GM12874 (cell line): Measurements from ENCODE around the gene TMEM191C.

ENCODE experiments used
- TF ChIP-seq, protein P1 (sequence below): IDR thresholded peaks from 2 replicates; pipeline ENCODE4 v1.5.1; 2011; ENCODE audit warnings: low read depth, mild to moderate bottlenecking, control low read depth, low read length, moderate library complexity; ENCODE audit not compliant: insufficient read depth

TMEM191C gene

DNA sequence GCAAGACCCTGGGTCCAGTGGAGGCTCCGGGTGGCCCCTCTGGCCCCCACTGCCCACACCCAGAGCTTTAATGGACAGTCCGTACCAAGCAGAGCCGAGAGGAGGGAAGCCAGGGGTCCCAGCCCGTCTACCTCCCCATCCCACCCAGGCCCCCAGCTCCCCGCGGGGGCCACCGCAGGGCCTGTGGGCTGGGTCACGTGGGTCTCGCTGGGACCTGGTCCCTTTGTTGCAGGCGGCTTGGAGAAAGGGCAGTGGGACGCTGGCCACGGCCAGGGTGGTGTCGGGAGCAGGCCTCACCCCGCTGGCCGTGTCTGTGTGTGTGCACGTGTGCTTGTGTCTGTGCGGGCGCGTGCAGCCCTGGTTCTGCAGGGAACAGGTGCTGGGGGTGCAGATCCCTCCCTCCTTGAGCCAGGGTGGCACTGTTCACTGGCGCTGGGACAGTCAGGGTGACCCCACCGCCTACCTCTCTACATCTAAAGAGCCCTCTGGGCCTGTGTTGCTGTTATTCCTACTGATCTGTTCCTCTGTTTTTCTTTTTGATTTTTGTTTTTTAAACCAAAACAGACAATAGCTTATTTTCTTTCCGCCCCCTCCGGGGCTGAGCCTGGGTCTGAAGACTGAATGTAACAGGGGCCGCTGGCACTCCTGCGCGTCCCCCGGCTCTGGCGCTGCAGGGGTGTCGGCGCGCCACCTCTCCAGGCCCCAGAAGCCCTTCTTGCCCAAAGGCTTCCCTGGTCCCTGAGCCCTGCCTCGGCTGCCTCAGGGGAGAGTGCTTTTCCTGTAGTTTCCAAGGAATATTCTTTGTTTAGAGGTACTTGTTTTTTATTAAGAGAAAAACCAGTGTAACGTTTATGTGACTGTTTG, 20.1 kb upstream of the TMEM191C start:
- TF ChIP-seq, protein P1, sequence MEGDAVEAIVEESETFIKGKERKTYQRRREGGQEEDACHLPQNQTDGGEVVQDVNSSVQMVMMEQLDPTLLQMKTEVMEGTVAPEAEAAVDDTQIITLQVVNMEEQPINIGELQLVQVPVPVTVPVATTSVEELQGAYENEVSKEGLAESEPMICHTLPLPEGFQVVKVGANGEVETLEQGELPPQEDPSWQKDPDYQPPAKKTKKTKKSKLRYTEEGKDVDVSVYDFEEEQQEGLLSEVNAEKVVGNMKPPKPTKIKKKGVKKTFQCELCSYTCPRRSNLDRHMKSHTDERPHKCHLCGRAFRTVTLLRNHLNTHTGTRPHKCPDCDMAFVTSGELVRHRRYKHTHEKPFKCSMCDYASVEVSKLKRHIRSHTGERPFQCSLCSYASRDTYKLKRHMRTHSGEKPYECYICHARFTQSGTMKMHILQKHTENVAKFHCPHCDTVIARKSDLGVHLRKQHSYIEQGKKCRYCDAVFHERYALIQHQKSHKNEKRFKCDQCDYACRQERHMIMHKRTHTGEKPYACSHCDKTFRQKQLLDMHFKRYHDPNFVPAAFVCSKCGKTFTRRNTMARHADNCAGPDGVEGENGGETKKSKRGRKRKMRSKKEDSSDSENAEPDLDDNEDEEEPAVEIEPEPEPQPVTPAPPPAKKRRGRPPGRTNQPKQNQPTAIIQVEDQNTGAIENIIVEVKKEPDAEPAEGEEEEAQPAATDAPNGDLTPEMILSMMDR: no peak

DNA sequence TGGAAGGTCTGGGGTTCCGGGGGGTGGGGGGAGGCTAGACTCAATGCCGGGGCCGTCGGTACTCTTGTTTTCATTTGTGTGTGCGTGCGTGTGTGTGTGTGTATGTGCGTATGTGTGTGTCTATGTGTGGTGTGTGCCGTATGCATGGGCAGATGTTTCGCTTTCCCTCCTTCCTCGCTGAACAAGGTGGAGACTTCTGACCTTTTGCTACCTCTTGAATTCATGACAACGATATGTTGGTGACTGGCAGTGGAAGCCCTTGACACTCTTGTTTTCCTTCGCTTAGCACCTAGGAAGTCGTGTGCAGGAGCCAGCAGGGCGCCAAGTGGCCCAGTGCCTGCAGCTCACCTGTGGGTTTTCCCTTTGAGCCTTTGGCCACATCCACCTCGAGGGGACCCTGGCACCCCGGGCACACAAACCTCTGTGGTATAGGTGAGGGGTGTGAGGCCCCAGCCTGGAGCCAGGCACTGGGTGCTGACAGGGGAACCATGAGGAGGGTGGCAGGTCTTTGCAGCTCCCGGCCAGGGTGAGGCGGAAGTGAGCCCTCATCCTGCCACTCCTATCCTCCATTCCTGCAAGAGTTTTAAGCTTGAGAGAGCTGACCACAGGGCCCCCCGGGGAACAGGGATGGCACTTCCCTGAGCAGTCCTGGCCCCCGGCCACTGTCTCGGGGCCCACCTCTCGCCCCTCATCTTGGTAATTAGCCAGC, 19.3 kb upstream of the TMEM191C start:
- TF ChIP-seq, protein P1: peak; percentile 29; the same call in 1 of the 2 replicates

DNA sequence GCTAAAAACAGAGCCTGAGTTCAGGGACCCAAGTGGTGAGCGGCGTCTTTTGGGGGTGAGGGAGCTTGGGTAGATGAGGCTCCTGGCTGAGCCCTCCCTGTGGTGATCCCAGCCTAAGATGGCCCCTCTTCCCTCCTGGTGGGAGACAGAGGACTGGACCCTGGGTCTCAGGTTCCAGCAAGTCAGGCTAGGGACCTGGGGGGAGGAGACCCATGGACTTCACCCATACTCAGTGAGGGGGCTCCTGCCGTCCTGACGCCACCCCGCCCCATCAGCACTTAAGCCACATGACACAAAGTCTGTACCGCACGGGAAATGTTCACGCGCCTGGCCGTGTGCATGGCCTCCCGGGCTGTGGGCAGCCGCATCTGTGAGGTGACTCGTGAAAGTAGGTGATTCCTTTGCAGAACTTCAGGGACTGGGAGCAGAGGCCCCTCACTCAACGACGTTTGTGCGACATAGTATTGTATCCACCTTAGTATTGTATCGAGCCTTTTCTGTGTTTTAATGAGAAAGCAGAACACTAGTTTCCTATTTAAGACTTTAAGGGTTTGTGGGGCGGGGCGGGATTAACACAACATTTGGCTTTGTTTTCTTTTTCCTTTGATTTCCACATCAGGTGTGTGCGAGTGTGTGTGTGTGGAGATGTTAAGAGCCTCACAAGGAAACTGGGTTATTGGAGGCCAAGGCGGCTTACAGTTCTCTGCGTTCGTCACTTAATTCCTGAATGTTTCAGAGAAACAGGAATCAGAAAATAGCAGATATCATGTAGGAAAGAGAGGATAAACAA, 18.4 kb upstream of the TMEM191C start:
- TF ChIP-seq, protein P1: no peak

DNA sequence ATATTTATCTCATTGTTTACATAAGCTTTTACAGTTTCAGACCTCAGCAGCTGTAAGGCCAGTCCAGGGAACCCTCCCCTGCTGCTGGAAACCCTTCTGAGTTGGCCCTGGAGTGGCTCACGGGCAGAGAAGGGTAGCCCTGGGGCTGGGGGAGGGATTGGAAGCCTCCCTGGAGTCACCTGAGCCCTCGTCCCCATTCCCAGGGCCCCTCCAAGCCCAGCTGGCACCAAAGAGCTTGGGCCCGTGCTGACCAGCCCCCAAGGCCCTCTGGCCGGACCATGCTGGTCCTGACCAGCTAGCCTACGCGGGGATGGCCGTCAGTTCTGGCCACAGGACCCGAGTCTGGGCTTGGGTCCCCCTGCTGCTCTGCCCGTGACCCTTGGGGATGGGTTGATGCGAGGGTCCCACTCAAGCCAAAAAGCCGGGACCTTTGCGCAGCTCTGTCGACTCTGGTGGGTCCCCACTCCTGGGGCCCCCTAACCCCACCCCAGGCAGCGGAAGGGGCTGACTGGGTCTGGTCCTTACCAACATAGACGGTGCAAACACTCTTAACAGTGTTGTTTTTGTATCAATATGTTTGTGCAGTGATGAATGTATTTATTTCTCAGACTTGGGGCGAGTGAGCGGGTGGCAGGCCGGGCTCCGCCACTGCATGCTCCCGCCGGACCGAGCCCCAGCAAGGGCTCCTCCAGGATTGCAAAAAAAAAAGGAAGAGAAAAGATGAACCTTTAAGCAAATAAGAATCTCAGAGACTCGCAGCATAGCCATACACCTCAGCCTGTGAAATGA, 17.5 kb upstream of the TMEM191C start:
- TF ChIP-seq, protein P1: no peak

DNA sequence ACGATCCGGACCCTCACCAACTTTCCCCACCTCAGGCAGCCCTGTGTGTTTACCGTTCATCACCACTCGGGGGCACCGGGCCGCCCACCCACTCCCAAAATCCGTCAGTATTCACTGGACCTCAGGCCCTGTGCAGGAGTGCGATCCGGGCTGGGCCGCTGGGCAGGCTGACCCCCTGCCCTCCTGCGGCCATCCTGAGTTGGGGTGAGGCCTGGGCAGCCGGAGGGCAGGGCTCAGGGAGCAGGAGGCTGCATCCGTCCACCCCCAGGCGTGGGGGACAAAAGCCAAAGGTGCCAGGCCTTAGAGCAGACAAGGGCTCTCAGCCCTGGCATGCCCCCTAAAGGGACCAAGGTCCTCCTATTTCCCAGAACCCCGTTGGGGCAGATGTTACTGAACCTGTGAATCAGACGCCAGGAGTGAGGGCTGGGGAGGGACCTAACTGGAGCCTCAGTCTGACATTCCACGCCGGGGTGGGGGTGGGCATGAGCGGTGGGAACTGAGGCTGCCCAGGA, 16.8 kb upstream of the TMEM191C start:
- TF ChIP-seq, protein P1: no peak

DNA sequence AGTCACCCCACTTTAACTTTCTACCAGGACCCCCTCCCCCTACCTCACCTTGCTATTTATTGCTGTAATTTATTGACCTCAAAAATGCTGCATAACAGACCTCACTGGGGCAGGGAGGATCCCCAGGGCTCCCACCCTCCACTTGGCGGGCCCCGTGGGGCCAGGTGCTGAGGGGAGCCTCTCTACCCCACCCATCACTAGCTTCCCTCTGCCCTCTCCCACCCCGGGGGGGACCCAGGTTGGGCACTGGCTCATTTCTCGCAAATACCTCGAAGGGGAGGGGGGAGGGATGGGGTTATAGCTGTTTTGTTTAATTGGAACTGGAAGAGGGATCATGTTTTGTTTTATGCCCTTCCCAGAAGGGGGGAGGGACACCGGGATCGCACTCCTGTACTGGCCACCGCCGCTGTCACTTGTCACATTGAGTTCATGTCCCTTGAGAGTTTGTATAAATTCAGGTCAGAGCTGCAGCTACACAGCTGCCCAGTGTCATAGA, 16.3 kb upstream of the TMEM191C start:
- TF ChIP-seq, protein P1: no peak
